Hippocampal formation (tissue), 2 donors: ENCODE measurements around the gene C10orf90.
A peak's percentile ranks its signal among the peaks of the same experiment; 100 is the strongest.

Experiments
- DNase-seq, 2 donors: peaks; one replicate each; lab custom pipeline; 2025; lab: John Stamatoyannopoulos, UW

The C10orf90 gene

GRCh38 chr10:126549344-126549743 lies 121.1 kb downstream of the C10orf90 start:
- no peak for DNase-seq

- no peak for DNase-seq
Observed at GRCh38 chr10:126544565-126544964, 125.9 kb downstream of the C10orf90 start.

GRCh38 chr10:126538439-126539135 lies 131.9 kb downstream of the C10orf90 start:
- DNase-seq = no peak

- no peak for DNase-seq
Observed at GRCh38 chr10:126536656-126537055, 133.8 kb downstream of the C10orf90 start.

- DNase-seq = no peak
Observed at GRCh38 chr10:126536148-126536547, 134.3 kb downstream of the C10orf90 start.

- no peak for DNase-seq
Observed at GRCh38 chr10:126533644-126534043, 136.8 kb downstream of the C10orf90 start.

GRCh38 chr10:126528315-126528835 lies 142.1 kb downstream of the C10orf90 start:
- no peak for DNase-seq

- DNase-seq = no peak
Observed at GRCh38 chr10:126527645-126528314, 142.7 kb downstream of the C10orf90 start.

- peak; percentile 20 to 45 for DNase-seq
Observed at GRCh38 chr10:126525326-126525725, 145.2 kb downstream of the C10orf90 start.

- no peak for DNase-seq
Observed at GRCh38 chr10:126524526-126524925, 146.0 kb downstream of the C10orf90 start.

GRCh38 chr10:126523071-126523470 lies 147.4 kb downstream of the C10orf90 start:
- DNase-seq = no peak

- DNase-seq = no peak
Observed at GRCh38 chr10:126521399-126521798, 149.1 kb downstream of the C10orf90 start.

GRCh38 chr10:126520751-126521317 lies 149.7 kb downstream of the C10orf90 start:
- DNase-seq = no peak

GRCh38 chr10:126519992-126520391 lies 150.5 kb downstream of the C10orf90 start:
- no peak for DNase-seq

- no peak for DNase-seq
Observed at GRCh38 chr10:126519185-126519584, 151.3 kb downstream of the C10orf90 start.

GRCh38 chr10:126518218-126519080 lies 152.0 kb downstream of the C10orf90 start:
- no peak for DNase-seq

- no peak for DNase-seq
Observed at GRCh38 chr10:126516515-126516914, 154.0 kb downstream of the C10orf90 start.

GRCh38 chr10:126511917-126512479 lies 158.5 kb downstream of the C10orf90 start:
- no peak for DNase-seq

GRCh38 chr10:126509182-126509581 lies 161.3 kb downstream of the C10orf90 start:
- DNase-seq = no peak

- DNase-seq = no peak
Observed at GRCh38 chr10:126508535-126509040, 161.9 kb downstream of the C10orf90 start.

- no peak for DNase-seq
Observed at GRCh38 chr10:126504761-126505112, 165.8 kb downstream of the C10orf90 start.
